Erythroblast (primary cell): ENCODE measurements around the gene IFNA2.

Experiments used
- GATA1 ChIP-seq: IDR thresholded peaks from 2 replicates; pipeline ENCODE4 v1.6.1; 2011; ENCODE audit warnings: low read depth, mild to moderate bottlenecking, control low read depth, low read length, moderate library complexity
- POLR2A ChIP-seq: IDR thresholded peaks from 2 replicates; pipeline ENCODE4 v1.6.1; 2011; ENCODE audit warnings: mild to moderate bottlenecking, low read length

DNA sequence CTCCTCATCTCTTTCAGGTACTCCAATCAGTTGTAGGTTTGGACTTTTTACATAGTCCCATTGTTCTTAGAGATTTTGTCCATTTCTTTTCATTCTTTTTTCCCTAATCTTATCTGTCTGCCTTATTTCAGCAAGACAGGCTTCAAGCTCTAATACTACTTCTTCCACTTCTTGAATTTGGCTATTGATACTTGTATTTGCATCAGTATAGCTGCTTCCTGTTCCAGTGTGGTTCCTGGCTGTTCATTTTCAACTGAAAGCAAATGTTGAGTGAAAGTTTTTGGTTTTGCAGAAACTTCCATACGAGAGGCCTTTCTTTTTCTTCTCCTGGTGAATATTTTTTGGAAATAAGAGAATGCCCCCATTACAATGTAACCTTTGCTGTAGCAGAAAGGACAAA is 43.0 kb upstream of the IFNA2 start:
- TF ChIP-seq POLR2A (no peak), GATA1 (no peak)
